ENCODE results near the gene CTNNA1.
A peak's percentile ranks its signal among the peaks of the same experiment; 100 is the strongest.
"Not testable (repeated sequence)": the region's sequence is repeated elsewhere in the genome, so short reads cannot be mapped to it uniquely, and the experiment has no call there.

CTNNA1 gene

GRCh38 chr5:138770291-138770690, 17.1 kb downstream of the CTNNA1 start:
- TF ChIP-seq CTCF (IDR thresholded peaks at IDR 0.05; ENCODE audit: extremely low read depth, insufficient read depth, missing control alignments) = no peak
- in situ Hi-C loops (cut with MboI; ENCODE audit: low pct_unique_long_range_greater_than_20kb, low sequenced_read_pairs, unreplicated experiment) = no loop called here
- no peak for DNase-seq (ENCODE audit: low spot score)

DNA sequence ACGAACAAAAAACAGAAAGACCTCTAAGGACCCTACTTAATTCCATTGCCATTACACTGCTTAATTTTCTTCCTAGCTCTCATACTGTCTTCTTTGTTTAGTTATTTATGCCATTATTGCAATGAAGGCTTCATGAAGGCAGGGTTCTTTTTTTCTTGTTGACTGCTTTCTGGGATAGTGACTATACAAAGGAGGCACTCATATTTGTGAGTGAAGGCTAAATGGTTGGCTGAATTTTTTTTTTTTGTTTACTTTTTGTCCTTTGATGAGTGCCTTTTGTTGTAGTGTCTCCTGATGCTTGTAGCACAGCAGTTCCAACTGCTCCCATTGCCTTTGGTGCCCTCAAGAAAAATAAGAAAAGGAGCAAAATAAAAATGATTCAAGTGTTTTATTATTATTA, 17.8 kb downstream of the CTNNA1 start:
- TF ChIP-seq CTCF (IDR thresholded peaks at IDR 0.05; ENCODE audit: extremely low read depth, insufficient read depth, missing control alignments) = no peak
- in situ Hi-C loops (cut with MboI; ENCODE audit: low pct_unique_long_range_greater_than_20kb, low sequenced_read_pairs, unreplicated experiment) = no loop called here
- DNase-seq (ENCODE audit: low spot score) = no peak

DNA sequence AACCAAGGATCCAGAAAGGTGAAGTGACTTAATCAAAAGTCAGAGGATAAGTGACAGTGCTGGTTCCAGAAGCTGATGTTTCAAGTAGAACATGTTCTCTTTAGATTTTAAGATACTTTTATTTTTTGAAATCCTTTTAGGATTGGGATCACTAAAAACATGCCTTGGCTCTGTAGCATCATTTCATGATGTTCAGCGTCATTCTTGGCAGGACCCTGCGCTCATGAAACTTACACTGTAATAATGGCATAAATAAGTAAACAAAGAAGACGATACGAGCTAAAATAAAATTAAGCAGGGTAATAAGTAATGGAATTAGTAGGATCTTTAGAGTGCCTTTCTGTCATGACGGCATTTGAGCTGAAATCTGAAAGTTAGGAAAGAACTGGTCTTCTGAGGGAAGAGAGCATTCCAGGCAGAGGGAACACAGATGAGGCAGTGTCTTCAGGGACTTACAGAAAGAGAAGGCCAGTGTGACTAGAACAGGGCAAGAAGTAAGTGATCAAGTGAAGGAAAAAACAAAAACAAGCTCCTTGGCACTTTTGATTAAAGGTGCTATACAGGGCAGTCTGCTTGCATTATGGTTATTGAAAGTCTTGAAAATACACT, 19.9 kb downstream of the CTNNA1 start:
- in situ Hi-C loops (cut with MboI; ENCODE audit: low pct_unique_long_range_greater_than_20kb, low sequenced_read_pairs, unreplicated experiment) = no loop called here

DNA sequence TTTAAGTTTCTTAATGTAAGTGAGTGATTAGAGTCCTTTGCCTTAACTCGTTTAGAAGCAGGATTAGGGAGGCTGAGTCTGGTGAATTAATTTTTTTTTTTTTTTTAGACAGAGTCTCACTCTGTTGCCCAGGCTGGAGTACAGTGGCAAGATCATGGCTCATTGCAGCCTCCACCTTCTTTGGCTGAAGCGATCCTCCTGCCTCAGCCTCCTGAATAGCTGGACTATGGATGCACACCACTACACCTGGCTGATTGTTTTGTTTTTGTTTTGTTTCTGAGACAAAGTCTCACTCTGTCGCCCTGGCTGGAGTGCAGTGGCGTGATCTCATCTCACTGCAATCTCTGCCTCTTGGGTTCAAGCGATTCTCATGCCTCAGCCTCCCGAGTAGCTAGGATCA, 20.4 kb downstream of the CTNNA1 start:
- DNase-seq (ENCODE audit: low spot score); in situ Hi-C loops (cut with MboI; ENCODE audit: low pct_unique_long_range_greater_than_20kb, low sequenced_read_pairs, unreplicated experiment): not testable (repeated sequence)

More for the DNA sequence above, 19.9 kb downstream of the CTNNA1 start:
- no peak for DNase-seq (ENCODE audit: low spot score)
- TF ChIP-seq CTCF (IDR thresholded peaks at IDR 0.05; ENCODE audit: extremely low read depth, insufficient read depth, missing control alignments) = no peak

- DNase-seq (ENCODE audit: low spot score) = peak; percentile 33
- TF ChIP-seq CTCF (IDR thresholded peaks at IDR 0.05; ENCODE audit: extremely low read depth, insufficient read depth, missing control alignments) = no peak
- in situ Hi-C loops (cut with MboI; ENCODE audit: low pct_unique_long_range_greater_than_20kb, low sequenced_read_pairs, unreplicated experiment) = no loop called here
Measured at GRCh38 chr5:138775034-138775433, 21.8 kb downstream of the CTNNA1 start.

DNA sequence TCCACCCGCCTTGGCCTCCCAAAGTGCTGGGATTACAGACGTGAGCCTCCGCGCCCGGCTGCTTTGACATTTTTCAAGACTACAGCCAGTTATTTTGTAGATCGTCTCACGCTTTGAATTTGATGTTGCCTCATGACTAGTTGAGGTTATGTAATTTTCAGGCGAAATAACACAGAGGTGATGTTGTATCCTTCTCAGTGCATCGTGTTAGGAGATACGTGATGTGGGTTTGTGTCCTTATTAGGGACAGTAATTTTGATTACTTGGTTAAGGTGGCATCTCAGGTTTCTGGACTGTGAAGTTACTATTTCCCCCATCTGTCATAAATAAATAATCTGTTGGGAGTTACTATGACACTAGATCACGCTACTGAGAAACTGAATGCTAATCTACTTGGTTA, 25.0 kb downstream of the CTNNA1 start:
- TF ChIP-seq CTCF (IDR thresholded peaks at IDR 0.05; ENCODE audit: extremely low read depth, insufficient read depth, missing control alignments) = no peak
- in situ Hi-C loops (cut with MboI; ENCODE audit: low pct_unique_long_range_greater_than_20kb, low sequenced_read_pairs, unreplicated experiment) = no loop called here
- DNase-seq (ENCODE audit: low spot score) = no peak

DNA sequence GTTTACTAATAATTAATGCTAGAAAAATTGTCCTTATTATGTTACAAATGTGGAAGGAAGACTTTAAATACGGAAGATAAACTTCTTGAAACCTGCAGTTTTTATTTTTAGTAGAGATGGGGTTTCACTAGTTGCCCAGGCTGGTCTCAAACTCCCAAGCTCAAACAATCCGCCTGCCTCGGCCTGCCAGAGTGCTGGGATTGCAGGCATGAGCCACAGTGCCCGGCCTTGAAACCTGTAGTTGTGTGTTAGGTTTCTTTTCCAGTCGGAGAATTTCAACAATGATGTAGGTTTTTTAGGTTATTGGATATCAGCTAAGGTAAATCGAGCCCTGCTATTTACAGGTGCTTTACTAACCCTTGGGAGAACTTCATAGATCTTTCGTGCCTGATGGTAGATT, 30.8 kb downstream of the CTNNA1 start:
- in situ Hi-C loops (cut with MboI; ENCODE audit: low pct_unique_long_range_greater_than_20kb, low sequenced_read_pairs, unreplicated experiment) = no loop called here
- no peak for DNase-seq (ENCODE audit: low spot score)
- TF ChIP-seq CTCF (IDR thresholded peaks at IDR 0.05; ENCODE audit: extremely low read depth, insufficient read depth, missing control alignments) = no peak

Data from GM13977 (cell line).